PC-9 (cell line): Measurements from ENCODE around the gene DPYSL3. TPM values are rescaled to one million over a fixed set of nuclear protein-coding genes. Genes with fewer than 3 reads are reported as not detected.

ENCODE experiments used
- BruUV-seq: library from RNA; stranded (reverse); fragments of 400-500 nt; replicated peaks from 2 replicates; lab custom pipeline; 2021; lab: Mats Ljungman, UMichigan
- CTCF ChIA-PET: fragments of 300-600 bp; sonication (Branson Sonifier 250); formaldehyde crosslinking; loops from one replicate; lab custom pipeline; 2022; ENCODE audit warnings: antibody characterized with exemption; lab: Charles Lee
- POLR2A ChIA-PET: fragments of 300-600 bp; sonication (Branson Sonifier 250); formaldehyde crosslinking; loops from one replicate; lab custom pipeline; 2022; ENCODE audit warnings: antibody characterized with exemption; ENCODE audit not compliant: unreplicated experiment; lab: Charles Lee
- DNase-seq, 2 experiments: peaks; one replicate each; pipeline versions ENCODE4 v3.0.0 to v3.0.0-alpha.2; 2015 to 2022; ENCODE audit warnings: mixed read lengths in 1 of 2
- H2AFZ ChIP-seq: fragments of 200-600 bp; sonication (generic); 2 replicates; pipeline ENCODE4 v1.8.1; 2017; ENCODE audit warnings: antibody characterized with exemption
- H3F3A ChIP-seq: fragments of 200-600 bp; sonication (generic); 2 replicates; pipeline ENCODE4 v1.8.1; 2017; ENCODE audit warnings: antibody characterized with exemption, mild to moderate bottlenecking, low read depth; ENCODE audit not compliant: insufficient read depth
- H3K27ac ChIP-seq: fragments of 200-600 bp; sonication (generic); 2 replicates; pipeline ENCODE4 v1.6.1; 2016; ENCODE audit warnings: mixed run types
- H3K27me3 ChIP-seq: fragments of 200-600 bp; sonication (generic); 2 replicates; pipeline ENCODE4 v1.6.1; 2016; ENCODE audit warnings: low read depth, mixed run types; ENCODE audit not compliant: insufficient read depth
- H3K36me3 ChIP-seq: fragments of 200-600 bp; sonication (generic); 2 replicates; pipeline ENCODE4 v1.6.1; 2016; ENCODE audit warnings: low read depth, mixed run types
- H3K4me1 ChIP-seq: fragments of 200-600 bp; sonication (generic); replicated peaks from 2 replicates; pipeline ENCODE4 v1.6.1; 2016; ENCODE audit warnings: mixed run types; ENCODE audit not compliant: insufficient read depth
- H3K4me2 ChIP-seq: fragments of 200-600 bp; sonication (generic); 2 replicates; pipeline ENCODE4 v1.6.1; 2017; ENCODE audit warnings: mixed run types
- H3K4me3 ChIP-seq: fragments of 200-600 bp; sonication (generic); 2 replicates; pipeline ENCODE4 v1.6.1; 2016; ENCODE audit warnings: mixed run types
- H3K79me2 ChIP-seq: fragments of 200-600 bp; sonication (generic); 2 replicates; pipeline ENCODE4 v1.6.1; 2017; ENCODE audit warnings: low read depth, mixed run types
- H3K9me2 ChIP-seq: fragments of 200-600 bp; sonication (generic); 2 replicates; pipeline ENCODE4 v1.8.1; 2017; ENCODE audit warnings: mild to moderate bottlenecking; ENCODE audit not compliant: insufficient read depth
- H3K9me3 ChIP-seq: fragments of 200-600 bp; sonication (generic); 2 replicates; pipeline ENCODE4 v1.8.1; 2016; ENCODE audit warnings: low read depth; ENCODE audit not compliant: insufficient read depth
- H4K20me1 ChIP-seq: fragments of 200-600 bp; sonication (generic); 2 replicates; pipeline ENCODE4 v1.8.1; 2017; ENCODE audit not compliant: insufficient read depth
- EZH2 ChIP-seq: fragments of 200-600 bp; sonication (generic); IDR thresholded peaks from 2 replicates; pipeline ENCODE4 v1.8.0; 2017; ENCODE audit warnings: antibody characterized with exemption, low read depth
- intact Hi-C: fragments of 100-400 bp; cut with micrococcal nuclease; formaldehyde crosslinking; loops from one replicate; pipeline ENCODE4 v1.10.0; 2022; ENCODE audit not compliant: unreplicated experiment
- total RNA-seq: library from RNA; stranded (reverse); gene quantifications from 2 replicates; pipeline ENCODE4 v1.2.3, GENCODE V29; 2021
- TF ChIP-seq, protein P1 (sequence below): fragments of 200-600 bp; sonication (generic); conservative IDR thresholded peaks from 2 replicates; pipeline ENCODE4 v1.6.1; 2017; ENCODE audit warnings: mixed run types, antibody characterized with exemption, mild to moderate bottlenecking, moderate library complexity

Gene DPYSL3
- total RNA-seq, 1 experiment from 2014 or later, result 1.3 TPM

DNA sequence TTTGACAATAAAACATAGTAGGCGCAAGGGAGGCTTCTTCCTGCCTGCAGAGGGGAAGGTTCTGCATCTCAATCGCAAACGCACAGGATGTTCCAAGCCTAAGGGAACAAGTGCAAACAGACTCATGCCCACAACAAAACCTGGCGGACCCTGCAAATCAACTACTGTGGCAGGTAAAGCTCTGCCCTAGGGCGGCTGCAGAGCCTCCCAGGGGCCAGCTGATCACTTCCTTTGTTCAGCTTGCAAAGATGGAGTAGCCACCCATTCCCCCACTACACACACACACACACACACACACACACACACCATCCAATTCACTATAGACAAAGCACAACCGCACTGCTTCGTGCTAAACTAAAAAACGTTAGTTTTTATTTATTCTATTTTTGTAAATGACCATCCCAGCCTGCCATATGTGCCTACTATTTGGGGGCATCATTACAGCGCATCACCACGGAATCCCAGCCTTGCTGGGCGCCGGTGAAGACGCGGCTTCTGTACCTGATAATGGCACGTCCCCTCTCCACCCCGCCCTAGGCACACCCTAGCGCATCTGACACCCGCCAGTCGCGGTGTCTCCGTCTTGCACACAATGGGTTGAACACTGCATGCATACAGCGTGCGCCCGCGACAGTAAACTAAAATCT lies 57.6 kb downstream of the DPYSL3 start:
- CTCF ChIA-PET, result no interaction called here

DNA sequence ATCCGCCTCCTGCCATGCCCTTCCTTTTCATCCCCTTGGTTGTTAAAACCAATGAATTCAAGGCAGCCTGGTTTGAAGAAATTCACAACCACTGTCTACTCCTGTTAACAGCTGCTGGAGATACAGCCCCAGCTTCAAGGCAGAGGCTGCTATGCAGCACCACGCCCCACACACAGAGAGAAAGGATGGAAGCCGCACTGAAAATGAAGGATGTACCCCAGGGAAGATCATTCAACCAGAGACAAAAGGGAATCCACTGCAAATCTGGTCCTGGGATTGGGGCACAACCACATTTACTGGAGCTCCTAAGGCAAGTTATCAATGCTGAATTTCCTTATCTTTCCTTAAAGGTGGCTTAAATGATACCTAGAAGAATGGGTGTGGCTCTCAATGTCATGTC lies 58.7 kb downstream of the DPYSL3 start:
- Histone ChIP-seq H3K9me3 (no peaks in the 10 kb centered on the region), H3K4me3 (no peak overlapping the region), H3K9me2 (no peaks in the 10 kb centered on the region), H3K27ac (no peak overlapping the region), H3K4me1 (no peaks in the 10 kb centered on the region), H4K20me1 (no peaks in the 10 kb centered on the region), H3K79me2 (no peaks in the 10 kb centered on the region), H2AFZ (no peak overlapping the region), H3F3A (no peaks in the 10 kb centered on the region), H3K4me2 (no peak overlapping the region), H3K36me3 (no peaks in the 10 kb centered on the region), H3K27me3 (0 out of 2 replicates have a peak, but pooled peaks cover 4% of the 10 kb centered on the region)
- ChIA-PET CTCF (interaction anchor here (0.7 kb wide), 1 partner anchor 81 kb away, joined by 4 read pairs; no protein-coding TSS in a partner anchor), POLR2A (no interaction called here)
- intact Hi-C loops, result no loop called here
- BruUV-seq, result no TSS peak
- TF ChIP-seq EZH2, result no peak
- TF ChIP-seq, protein P1, sequence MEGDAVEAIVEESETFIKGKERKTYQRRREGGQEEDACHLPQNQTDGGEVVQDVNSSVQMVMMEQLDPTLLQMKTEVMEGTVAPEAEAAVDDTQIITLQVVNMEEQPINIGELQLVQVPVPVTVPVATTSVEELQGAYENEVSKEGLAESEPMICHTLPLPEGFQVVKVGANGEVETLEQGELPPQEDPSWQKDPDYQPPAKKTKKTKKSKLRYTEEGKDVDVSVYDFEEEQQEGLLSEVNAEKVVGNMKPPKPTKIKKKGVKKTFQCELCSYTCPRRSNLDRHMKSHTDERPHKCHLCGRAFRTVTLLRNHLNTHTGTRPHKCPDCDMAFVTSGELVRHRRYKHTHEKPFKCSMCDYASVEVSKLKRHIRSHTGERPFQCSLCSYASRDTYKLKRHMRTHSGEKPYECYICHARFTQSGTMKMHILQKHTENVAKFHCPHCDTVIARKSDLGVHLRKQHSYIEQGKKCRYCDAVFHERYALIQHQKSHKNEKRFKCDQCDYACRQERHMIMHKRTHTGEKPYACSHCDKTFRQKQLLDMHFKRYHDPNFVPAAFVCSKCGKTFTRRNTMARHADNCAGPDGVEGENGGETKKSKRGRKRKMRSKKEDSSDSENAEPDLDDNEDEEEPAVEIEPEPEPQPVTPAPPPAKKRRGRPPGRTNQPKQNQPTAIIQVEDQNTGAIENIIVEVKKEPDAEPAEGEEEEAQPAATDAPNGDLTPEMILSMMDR, result no peak
- no peak for DNase-seq

More for the DNA sequence above, 57.6 kb downstream of the DPYSL3 start:
- peaks cover 4% of the 10 kb centered on the region; the same call in 1 of the 2 replicates for H3K27me3 ChIP-seq
- H3K9me3 ChIP-seq, result no peaks in the 10 kb centered on the region
- H3K4me2 ChIP-seq, result no peak overlapping the region
- no peak overlapping the region for H3K4me3 ChIP-seq
- H3K36me3 ChIP-seq, result no peaks in the 10 kb centered on the region
- H3K27ac ChIP-seq, result no peak overlapping the region
- no peak for DNase-seq
- no peak for TF ChIP-seq EZH2
- TF ChIP-seq, protein P1, result no peak
- H4K20me1 ChIP-seq, result no peaks in the 10 kb centered on the region
- H3K9me2 ChIP-seq, result no peaks in the 10 kb centered on the region
- H2AFZ ChIP-seq, result no peak overlapping the region
- H3F3A ChIP-seq, result no peaks in the 10 kb centered on the region
- POLR2A ChIA-PET, result no interaction called here
- no peaks in the 10 kb centered on the region for H3K79me2 ChIP-seq
- H3K4me1 ChIP-seq, result no peaks in the 10 kb centered on the region
- no TSS peak for BruUV-seq
- intact Hi-C loops, result no loop called here

DNA sequence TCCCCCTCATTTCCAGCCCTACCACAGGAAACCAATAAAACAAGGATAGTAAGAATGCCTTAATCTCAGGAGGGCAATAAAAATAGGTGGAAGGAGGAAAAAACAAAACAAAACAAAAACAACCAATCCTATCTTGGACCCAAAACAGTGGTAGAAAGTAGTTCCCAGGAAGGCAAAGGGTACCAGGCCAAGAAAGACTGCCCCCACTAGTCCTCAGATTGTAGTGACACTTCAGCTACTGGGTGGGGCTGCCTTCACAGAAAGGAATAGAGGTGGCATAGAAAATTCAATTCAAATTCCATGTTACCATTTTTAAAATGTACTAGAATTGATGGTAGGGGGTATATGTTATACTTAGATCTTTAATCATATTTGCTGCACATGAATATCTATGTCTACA lies 59.3 kb downstream of the DPYSL3 start:
- Histone ChIP-seq H3K4me1 (no peaks in the 10 kb centered on the region), H3K79me2 (no peaks in the 10 kb centered on the region), H3K4me2 (no peak overlapping the region), H3K9me2 (no peaks in the 10 kb centered on the region), H2AFZ (no peak overlapping the region), H4K20me1 (no peaks in the 10 kb centered on the region), H3F3A (no peaks in the 10 kb centered on the region), H3K27ac (no peak overlapping the region), H3K9me3 (no peaks in the 10 kb centered on the region), H3K27me3 (peaks cover 6% of the 10 kb centered on the region; the same call in 1 of the 2 replicates), H3K36me3 (no peaks in the 10 kb centered on the region), H3K4me3 (no peak overlapping the region)
- TF ChIP-seq, protein P1, result no peak
- no peak for TF ChIP-seq EZH2
- no TSS peak for BruUV-seq
- intact Hi-C loops, result no loop called here
- no peak for DNase-seq
- ChIA-PET POLR2A (no interaction called here), CTCF (no interaction called here)
